HG02885 (cell line): ENCODE results near the gene CCDC15.

Experiments used
- ATAC-seq: cut with Tn5 transposase; IDR thresholded peaks from one replicate; pipeline ENCODE4 v1.9.1; 2021; ENCODE audit warnings: mild to moderate bottlenecking; ENCODE audit not compliant: unreplicated experiment, poor library complexity

Gene CCDC15

DNA sequence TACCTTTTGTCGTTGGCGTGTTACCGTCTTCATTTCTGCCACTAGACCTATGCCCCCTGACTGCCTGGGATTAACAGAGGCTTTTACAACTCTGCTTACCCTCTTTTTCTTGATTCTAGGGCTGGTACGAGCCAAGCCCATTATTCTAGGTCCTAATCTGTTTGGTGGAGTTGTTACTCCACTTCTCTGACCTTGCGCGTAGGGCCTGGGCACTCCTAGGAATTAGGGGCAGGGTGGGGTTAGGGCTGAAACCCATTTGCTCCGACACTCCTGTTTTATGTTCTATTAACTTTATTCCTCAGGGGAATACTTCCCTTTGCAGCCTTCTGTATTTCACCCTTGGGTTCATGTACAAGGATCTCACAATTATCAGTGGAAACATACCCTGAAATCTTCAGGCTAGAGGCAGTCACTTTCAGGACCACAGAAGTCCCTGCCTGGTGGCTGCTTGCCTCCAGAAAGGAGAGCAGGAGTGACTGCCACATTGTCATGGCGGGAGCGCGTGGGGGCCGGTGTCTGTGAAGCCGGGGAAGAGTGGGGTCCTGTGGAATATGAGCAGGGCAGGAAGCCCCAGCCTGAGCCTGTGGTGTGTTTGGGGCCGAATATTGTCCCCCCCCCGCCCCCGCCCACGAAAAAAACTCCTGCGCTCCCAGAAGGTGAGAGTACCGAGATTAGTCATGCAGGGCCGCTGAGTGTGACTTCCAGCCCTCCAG is 108.4 kb downstream of the CCDC15 start:
- ATAC-seq, result no peak

DNA sequence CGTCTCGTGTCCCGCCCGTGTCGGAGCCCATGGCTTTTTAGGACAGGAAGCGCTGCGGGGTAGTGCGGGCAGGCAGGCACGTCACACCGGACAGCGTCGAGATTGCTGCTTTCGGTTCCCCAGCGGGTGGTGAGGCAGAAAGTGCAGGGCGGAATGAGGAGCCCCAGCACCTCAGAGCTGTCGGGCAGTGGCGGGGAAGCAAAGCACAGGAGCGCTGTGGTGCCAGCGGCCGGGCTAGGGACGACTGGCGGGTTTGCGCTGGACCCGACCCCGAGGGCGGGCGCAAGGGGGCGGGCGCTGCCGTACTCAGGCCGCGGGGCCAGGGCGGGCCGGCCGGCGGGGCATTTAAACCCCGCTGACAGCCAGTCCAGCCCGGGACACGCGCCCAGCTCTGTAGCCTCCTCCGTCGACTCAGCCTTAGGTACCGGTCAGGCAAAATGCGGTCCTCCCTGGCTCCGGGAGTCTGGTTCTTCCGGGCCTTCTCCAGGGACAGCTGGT is 109.0 kb downstream of the CCDC15 start, which contains the start of gene SLC37A2:
Gene SLC37A2, plus strand, starts transcription at position 375 of the 498 bp plus-strand sequence. Its CDS starts 63 bp downstream, at position 438.
- peak; percentile 91 for ATAC-seq

DNA sequence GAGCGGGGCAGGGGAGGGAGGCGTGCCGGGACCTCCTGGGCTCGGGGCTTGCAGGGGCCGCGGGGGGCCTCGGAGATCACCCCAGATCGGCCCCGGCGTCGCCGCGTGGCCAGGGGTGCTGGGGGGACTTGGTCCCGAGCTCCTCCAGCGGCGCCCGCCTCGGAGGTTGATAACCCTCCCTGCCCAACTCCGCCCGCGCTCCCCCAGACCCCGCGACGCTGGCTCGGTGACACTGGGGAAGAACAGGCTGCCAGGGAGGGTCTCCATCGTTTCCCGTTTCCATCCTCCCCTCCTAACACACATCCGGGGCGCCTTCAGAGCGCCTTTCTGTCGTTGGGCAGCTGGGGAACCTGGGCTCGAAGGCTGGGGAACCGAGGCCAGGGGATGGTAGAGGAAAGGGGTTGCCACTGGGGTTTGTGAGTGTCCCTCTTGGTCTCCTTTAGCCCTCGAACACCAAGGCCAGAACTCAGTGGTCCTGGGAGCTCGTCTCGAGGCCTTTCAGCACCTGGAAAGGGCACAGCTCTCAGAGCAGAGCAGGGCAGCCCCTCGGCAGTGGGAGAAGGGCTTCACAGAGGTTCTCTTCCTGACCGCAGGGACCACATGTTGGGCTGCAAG is 109.5 kb downstream of the CCDC15 start:
- peak; percentile 31 for ATAC-seq

DNA sequence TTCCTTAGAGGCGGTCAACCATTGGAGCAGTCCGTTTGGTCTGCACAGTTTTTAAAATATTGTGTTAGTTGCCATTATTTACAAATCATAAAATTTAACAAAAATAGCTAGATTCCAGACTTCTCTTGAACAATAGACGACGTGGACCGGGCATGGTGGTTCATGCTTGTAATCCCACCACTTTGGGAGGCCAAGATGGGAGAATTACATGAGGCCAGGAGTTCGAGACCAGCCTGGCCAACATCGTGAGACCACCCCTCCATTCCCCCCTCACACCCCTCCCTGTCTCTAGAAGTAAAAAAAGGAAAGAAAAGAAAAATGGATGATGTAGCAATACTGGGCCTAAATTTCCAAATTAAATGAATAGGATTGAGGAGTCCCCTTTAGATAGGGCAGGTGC is 110.1 kb downstream of the CCDC15 start:
- no peak for ATAC-seq

DNA sequence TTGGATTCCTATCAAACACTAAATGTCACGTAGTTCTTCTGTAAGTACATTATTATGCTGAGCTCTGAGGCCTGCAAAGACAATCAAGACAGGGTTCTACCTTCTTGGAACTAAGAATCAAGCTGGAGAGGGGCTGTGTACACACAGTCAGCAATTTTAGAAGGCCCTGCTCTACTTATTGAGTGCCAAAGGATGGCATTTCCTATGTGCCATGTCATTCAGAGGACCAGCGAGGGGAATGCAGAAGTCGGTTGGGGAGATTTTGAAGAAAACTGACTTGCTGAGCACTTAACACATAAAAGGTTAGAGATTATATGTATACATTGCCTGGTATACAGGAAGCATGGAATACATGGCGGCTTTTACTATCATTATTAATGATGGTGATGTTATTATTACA is 114.4 kb downstream of the CCDC15 start:
- ATAC-seq, result no peak

DNA sequence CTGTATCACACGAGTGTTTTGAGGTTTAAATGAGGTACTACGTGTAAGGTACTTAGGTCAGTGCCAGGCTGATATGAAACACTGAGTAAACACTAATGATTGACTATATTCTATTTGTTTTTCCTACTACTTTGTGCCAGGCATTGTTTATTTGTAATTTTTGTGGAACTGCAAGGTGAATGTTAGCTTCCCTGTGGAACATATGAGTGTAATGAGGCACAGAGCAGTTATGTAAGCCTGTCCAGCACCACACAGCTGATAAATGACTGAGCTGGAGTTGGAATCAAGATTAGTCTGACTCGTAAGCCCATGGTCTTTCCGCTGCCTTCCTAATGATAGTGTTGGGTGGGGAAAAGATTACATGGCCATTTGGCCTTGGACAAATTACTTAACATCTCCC is 115.0 kb downstream of the CCDC15 start:
- ATAC-seq, result no peak

DNA sequence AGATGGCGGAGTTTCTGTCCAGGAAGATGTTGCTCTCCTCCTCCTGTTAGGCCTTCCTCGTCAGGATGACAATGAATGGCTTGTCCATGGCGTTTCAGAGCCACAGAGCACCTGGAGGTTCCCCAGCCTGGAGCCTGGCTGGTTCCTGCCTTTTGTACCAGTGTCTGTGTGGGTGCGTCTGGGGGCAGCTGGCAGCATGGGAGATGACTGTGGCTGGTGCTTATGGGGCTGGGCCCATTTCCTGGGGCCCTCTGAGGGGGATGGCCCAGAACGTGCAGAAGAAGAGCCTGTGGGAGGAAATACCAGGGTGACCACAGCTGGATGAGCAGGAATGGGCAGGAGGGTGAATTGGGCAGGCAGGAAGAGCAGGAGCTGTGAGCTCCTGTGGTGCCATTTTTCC is 115.8 kb downstream of the CCDC15 start:
- no peak for ATAC-seq

DNA sequence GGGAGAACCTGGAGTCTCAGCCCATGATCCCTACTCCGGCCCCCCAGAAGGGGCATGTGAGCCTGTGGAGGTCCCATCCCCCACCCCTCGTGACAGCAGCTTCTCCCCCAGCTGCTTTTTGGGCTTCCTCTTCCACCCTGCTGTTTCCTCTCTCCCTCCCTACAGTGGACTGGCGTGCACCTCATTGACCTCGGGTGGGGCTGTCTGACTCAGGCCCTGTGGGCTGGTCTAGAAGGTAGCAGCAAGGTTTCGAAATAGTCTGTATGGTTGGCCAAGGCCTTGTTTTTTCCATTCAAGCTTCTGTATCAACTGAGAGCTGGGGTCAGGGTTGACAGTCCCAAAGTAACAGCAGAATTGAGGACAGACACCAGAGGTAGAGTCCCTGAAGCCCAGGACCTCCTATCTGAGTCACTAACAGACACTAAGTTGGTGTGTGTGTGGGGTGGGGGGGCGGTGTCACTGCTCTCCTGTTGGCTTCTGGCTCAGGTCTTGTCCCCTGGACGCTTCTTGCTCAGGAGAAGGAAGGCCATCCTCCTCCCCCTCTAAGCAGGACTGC is 116.8 kb downstream of the CCDC15 start:
- ATAC-seq, result peak; percentile 77

DNA sequence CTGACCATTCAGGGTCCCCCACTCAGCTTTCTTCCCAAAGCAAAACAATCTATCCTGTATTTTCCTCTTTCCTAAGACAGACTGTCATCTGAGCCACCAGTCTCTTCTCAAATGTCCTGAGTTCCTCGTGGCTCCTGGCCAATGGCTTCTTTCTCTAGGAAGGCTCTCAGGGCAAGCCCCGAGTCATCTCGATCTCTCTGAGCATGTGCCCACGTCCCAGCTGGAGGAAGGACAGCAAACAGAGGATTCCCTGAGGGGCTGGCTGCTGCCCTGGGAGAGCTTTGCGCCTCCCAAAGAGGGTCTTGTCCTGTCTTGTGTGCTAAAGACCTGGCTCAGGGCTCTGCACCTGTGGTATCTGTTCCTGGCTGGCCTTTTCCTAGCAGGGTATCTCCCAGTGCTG is 117.4 kb downstream of the CCDC15 start:
- no peak for ATAC-seq

DNA sequence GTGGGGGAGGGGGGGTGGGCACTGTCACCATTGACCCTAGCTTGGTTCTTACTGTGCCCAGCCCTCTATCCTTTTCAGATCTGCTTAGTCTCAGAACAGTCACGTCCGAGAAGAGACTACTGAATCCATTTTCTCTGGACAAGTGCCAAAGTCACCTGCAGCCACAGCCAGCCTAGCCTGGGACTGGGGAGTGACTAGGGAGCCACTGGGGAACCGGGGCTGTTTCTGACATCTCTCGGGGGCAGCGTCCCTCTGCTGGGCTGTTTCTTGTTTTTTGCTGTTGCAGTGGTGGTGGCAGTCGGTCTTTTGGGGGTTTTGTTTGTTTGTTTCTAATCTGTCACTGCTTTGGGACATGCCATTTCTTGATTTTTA is 117.8 kb downstream of the CCDC15 start:
- no peak for ATAC-seq

DNA sequence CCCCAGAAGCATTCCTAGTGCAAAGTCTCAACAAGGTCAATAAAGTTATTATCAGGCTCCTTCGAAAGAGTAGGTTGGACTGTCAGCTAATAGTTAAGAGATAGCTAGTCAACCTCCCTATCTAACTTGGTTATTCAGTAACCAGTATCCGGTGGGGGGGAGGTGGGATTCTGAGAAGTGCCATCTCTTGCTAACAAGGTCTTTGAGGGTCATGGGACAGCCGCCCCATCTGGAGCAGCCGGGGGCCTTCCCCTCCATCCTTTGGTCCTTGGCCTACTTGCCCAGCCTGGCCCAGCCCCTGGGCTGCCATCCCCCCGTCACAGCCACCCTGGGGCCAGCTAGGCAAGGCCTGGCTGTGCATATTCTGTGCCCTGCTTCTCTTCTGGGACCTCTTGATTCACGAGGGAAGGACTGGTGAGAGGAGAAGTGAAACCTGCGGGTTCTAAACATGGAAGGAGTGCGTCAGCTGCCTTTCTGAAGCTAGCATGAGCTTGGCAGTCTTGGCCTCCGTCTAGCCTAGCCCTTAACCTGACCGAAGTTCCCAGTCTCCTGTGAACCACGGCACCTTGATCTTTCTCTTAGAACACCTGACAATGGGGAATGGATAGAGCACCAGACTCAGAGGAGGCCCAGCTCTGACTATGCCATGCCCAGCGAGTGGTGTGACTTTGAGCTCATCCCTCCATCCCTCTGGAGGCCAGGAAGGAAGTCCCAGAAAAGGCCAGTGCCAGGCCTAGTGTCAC is 118.4 kb downstream of the CCDC15 start:
- ATAC-seq, result peak; percentile 87

DNA sequence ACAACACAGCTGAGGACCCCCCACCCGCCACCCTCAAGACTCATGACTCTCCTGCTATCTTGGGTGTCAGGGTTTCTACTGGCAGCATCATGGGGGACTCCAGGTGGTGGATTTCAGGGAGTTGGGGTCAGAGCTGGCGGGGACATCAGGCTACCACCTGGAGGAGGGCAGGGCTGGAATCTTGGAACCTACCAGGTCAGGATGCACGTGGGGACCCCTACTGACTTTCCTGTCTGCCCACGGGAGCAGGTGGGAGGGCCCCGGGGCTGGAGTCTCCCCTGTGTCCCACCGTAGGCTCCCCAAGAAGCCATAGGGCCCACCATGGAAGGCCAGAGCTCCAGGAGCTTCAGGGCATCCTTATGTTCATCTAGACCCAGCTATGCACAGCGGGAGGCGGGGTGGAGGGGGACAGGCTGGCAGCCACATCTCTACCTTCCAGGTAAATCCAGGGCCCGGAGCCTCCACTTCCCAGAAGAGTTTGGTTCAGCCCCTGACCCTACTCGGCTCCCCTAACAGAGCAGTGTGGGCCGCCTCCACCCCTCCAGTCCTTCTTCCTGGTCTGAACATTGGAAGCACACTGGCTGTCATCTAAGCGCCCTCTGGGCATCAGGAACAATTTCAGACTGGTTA is 119.1 kb downstream of the CCDC15 start:
- ATAC-seq, result no peak

DNA sequence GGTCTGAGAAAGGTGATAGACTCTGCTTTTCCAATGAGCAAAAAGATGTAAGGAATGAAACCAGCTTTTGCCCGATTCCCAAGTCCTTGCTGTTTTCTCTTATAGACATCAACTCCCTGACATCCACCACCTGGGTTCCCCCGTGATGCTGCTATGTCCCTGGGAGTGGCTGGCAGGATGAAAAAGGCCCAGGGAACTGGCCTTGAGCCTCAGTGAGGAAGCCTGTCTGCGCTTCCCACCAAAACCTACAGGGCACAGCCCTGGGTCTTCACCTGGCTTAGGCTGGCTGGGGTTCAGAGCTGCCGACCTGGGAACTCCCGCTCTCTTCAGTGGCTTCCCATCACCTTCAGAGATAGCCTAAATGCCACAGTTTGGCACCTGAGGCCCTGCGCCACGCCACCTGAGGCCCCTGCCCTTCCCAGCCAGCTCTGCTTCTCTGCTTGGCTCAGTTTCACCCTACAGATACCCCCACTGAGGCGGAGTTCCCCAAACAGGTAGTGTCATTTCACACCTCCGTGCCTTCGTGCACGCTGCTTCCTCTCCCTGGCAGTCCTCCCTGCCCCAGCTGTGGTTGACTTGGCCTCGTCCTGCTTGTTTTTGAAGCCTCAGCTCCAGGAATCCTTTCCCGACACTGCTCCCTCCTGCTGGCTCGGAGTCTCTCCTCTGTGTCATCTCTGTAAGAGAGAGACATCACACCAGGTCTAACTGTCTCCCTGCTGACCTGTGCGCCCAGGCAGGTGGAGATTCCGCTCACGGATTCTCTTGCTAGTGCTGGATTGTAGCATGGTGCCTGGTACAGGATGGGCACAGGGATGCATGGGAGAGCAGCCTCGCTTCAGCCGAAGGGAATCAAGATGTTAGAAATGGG is 119.8 kb downstream of the CCDC15 start:
- ATAC-seq, result no peak

DNA sequence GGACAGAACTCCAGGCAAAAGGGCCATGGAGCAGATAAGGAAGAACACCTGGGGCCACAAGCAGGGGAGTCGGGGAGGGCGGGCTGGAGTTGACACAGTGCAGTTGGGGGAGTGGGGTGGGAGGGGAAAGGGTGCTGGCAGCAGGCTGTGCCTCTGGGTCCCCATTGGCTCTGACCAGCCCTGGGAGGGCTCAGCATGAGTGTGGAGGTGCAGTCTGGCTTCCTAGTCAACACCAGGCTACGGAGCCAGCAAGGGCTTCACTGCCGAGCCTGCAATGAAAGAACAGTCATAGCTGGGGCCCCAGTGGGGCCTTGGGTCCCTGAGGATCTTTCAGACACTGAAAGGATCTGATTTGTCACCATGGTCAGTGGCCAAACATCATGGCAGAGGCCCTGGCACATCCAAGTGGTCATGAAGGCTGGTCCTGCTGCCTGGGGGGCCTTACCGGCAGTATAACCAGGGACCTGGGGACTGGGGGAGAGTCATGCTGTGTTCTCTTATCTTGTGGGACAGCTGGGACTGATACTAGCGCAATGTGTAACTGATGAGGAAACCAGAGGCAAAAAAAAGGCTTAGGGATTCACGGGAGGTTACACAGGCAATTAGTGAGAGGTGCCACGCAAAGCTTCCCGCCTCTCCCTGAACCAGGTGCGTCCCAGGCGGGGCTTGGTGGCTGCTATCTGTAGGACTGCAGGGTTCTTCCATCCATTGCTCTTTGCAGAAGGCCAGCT is 120.7 kb downstream of the CCDC15 start:
- ATAC-seq, result no peak

DNA sequence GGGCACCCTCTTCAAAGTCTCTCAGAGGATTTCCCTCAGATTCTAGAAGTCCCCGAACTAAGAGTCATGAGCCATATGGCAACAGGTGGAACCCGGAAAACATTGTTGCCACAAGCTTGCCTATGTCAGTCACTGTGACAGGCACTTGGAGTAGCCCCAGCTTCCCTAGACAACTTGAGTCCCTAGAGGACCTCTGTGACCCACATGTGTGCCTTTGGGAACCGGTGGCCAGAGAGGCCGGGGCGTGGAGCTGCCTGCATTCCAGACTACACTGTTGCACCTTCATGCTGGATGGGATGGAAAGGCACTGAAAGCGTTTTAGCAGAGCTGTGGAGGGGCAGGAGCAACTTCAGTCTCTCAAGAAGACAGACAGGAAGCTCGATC is 121.2 kb downstream of the CCDC15 start:
- no peak for ATAC-seq

DNA sequence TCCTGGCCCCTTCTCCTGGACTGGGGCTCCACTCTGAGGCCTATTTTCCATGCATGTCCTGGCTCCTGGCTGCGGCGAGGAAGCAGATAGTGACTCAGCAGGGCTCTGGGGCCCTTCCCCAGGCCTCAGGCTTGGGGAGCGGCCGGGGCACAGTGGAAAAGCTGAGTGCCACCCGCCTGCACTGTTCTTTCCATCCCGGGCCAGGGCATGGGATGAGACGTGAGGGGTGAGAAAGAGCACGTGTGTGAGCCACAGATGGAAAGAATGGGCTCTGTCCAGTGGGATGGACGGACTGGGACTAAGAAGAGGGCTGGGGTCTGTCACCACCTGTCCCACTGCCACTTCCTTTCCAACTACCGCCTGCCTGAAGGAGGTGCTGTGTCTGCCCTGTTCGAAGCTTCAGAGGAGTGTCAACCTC is 121.9 kb downstream of the CCDC15 start:
- ATAC-seq, result no peak

DNA sequence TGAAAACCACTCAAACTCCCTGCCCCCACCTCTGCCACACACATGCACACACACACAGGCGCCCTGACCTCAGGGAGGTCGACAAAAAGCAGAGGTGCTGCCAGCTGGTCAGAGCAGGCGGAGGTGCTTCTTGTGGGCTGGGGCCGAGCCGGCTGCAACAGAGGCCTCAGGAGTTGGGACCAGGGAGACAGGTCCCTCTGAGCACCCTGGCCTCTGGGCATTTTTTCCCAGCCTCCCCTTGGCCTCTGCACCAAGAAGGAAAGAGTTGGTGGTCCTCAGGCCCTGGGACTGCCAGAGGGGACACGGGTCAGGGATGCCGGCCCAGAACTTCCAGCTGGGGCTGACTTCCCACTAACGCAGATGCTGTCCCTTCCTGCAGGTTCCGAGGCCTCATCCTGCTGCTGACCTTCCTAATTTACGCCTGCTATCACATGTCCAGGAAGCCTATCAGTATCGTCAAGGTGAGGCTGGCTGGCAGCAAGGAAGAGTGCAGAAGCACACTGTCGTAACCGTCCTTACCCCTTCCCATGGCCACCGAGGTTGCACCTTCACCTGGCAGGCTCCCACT is 122.5 kb downstream of the CCDC15 start:
- ATAC-seq, result no peak

DNA sequence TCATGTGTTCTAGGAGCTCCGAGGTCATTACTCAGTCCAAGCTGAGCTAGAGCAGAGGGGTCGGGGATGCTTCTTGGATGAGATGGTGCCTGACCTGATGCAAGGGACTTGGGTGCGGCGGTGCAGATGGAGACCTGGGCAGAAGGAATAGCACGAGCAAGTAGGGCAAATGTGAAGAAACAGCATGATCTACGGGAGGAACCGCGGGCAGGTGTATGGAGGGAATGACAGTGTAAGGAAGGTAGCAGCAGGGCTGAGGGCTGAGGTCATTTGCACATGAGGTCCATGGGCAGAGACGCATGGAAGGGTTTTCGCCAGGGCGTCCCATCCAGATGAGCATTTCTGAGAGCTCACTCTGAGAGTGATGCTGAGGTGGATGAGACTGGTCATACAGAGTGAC is 124.0 kb downstream of the CCDC15 start:
- no peak for ATAC-seq
